HK-2 (cell line): ENCODE measurements around the gene ARG2.

Experiments used
- DNase-seq: peaks from one replicate; pipeline ENCODE4 v3.0.0-alpha.2; 2018; ENCODE audit not compliant: unreplicated experiment

Gene ARG2

DNA sequence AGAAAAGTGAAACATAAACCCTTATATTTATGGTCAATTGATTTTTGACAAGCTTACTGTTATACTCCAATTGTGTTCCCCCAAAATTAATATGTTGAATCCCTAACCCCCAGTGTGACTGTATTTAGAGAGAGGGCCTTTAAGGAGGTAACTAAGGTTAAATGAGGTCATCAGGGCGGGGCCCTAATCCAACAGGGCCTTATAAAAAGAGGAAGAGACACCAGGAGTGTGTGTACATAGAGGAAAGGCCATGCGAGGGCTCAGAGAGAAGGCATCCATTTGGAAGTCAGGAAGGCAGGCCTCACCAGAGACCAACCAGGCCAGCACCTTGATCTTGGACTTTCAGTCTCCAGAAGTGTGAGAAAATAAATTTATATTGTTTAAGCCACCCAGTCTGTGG, 61.2 kb downstream of the ARG2 start:
- DNase-seq: no peak

- DNase-seq: no peak
Measured at GRCh38 chr14:67683842-67684241, 64.1 kb downstream of the ARG2 start.

DNA sequence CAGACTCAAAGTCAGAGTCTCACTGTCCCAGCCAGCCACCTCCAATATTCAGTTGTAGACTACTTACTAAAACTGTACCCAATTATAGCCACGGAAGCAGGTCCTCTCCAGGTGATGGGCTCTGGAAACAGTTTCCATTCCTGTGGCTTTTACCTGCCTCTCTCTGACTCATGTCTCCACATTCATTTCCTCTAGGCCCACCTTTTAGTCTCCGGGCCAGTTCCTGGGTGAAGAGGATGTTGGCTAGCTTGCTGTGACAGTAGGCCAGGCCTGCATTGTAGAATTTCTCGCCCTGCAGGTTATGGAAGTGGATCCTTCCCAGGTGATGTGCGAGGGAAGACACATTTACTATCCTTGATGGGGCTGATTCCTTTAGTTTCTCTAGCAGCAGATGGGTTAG, 70.3 kb downstream of the ARG2 start:
- DNase-seq: no peak

GRCh38 chr14:67694791-67695393, 75.2 kb downstream of the ARG2 start:
- peak; percentile 84 for DNase-seq

DNA sequence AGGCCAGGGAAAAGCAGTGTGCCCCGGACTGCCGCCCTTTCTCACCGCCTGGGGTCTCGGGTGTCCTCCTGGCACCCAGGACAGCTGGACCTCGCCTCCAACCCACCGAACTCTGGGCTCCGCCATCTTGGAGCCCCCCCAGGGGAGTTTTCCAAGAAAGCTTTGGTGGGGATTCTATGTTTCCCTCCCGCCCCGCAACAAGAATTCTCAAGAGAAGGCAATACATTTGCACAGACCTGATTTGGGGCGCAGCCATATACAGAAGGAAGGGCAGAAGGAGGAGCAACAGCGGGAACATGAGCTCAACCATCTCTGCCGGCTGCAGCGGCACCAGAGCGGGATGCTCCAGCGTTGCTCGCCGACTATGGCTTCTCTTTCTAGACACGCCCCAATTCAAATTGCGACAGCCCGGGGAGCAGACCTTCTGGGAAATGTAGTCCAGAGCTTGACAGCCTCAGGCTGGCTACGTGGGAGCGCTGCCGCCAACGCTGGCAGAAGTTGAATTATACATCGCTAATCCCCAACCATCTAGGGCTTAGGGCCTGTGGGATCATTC, 75.8 kb downstream of the ARG2 start, which contains the start of gene RDH11:
Gene RDH11 (minus strand): TSS at position 371 of the 556 bp plus-strand sequence. CDS start 61 bp downstream, at position 310.
- peak; percentile 81 for DNase-seq

DNA sequence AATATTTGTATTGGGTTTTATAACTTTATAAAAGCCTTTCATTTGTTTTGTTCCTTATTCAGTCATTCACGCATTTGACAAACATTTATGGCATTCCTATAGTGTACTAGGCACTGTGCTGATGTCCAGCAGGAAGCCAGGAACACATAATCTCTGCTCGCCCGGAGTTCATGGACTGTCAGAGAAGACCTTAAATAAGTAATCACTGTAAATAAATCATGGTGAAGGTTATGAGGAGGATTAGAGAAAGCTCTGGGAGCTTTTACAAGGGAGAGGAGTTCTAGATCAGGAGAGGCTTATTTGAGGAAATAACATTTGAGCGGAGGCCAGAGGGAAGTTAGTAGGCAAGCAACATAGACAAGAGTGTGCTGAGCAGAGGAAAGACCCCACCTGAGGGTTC, 77.3 kb downstream of the ARG2 start:
- DNase-seq: no peak

DNA sequence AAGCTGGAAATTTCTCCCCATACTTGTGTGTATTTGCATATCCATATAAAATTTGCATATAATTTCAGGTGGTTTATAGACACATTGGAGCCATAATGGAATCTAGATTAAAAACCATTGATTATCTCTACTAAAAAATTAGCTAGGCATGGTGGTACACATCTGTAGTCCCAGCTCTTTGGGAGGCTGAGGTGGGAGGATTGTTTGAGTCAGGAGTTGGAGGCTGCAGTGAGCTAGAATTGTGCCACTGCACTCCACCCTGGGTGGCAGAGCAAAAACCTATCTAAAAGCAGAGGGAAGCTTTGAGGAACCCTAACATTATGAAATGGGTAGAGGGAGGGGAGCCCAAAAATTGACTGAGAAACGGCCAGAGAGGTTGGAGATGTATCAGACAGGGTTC, 78.5 kb downstream of the ARG2 start:
- no peak for DNase-seq
